Transverse colon (tissue), 4 donors: ENCODE results near the gene HOXC4.

Source experiments
- CTCF ChIP-seq, 5 experiments: fragments of 200-600 bp in 3 of 5; fragments of 450-650 bp in 2 of 5; sonication (generic) in 3 of 5; IDR thresholded peaks; 1 replicate in 2 of 5; 2 replicates in 3 of 5; pipeline ENCODE4 v1.5.1; 2016 to 2017; ENCODE audit warnings: antibody characterized with exemption in 5 of 5, inconsistent platforms in 3 of 5, mild to moderate bottlenecking in 2 of 5, moderate library complexity in 1 of 5
- EP300 ChIP-seq: sonication (generic); formaldehyde crosslinking; IDR thresholded peaks from one replicate; pipeline ENCODE4 v1.6.1; 2017; ENCODE audit warnings: antibody characterized with exemption, low read depth
- POLR2A ChIP-seq: fragments of 450-650 bp; IDR thresholded peaks from one replicate; pipeline ENCODE4 v1.6.1; 2016; ENCODE audit warnings: antibody characterized with exemption, mild to moderate bottlenecking, moderate library complexity
- POLR2AphosphoS5 ChIP-seq, 3 donors: sonication (generic); formaldehyde crosslinking; IDR thresholded peaks; one replicate each; pipeline ENCODE4 v1.6.1; 2016; ENCODE audit warnings: antibody characterized with exemption in 3 of 3

GRCh38 chr12:54029529-54030441 is 23.9 kb upstream of the HOXC4 start:
- TF ChIP-seq CTCF (IDR thresholded peaks at IDR 0.05) = no peak
- no peak for TF ChIP-seq POLR2A
- no peak for TF ChIP-seq POLR2AphosphoS5 (IDR thresholded peaks at IDR 0.05)
- no peak for TF ChIP-seq EP300
